GM18858 (cell line): Measurements from ENCODE around the gene MRPL37.

ENCODE experiments used
- ATAC-seq: cut with Tn5 transposase; IDR thresholded peaks from one replicate; pipeline ENCODE4 v1.9.1; 2021; ENCODE audit not compliant: unreplicated experiment

Gene MRPL37

DNA sequence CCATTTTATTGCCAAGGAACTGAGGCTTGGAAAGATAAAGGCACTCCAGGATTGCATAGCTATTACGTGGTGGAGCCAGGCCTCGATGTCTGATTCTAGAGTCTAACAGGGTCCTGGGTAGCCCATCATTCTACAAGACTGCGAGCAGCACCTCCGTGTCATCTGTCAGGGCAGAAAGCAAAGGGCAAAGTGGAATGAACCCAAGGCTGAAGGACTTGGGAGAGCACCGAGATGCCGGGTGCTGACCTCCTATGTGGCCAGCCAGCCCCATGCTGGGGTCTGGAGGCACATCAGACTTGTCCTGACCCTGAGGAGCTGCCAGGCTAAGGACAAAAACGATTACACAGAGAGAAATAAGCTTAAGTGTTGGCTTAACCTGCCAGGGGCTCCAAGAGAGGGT lies 62.3 kb downstream of the MRPL37 start:
- ATAC-seq: no peak

DNA sequence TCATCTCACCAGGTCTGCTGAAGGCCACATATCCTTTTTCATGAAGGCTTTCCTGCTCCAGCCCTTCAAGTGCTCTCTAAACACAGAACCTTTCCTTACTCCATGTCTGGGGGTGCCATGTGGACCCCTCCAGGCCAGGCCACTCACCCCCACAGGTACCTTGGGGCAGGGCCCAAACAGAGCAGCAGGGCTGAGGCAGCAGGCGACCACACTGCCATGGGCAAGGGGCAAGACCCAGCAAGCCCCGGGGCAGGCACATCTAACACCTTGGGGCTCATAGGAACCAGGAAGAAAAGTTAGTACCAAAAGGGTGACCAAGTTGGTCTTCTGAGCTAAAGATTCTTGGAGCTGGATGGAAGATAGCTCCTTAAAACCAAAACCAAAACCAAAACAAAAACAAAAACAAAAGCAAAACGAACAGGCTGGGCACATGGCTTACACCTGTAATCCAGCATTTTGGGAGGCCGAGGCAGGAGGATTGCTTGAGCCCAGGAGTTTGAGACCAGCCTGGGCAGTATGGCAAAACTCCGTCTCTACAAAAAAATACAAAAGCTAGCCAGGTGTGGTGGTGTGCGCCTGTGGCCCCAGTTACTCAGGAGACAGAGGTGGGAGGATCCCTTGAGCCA lies 63.7 kb downstream of the MRPL37 start:
- ATAC-seq: no peak

DNA sequence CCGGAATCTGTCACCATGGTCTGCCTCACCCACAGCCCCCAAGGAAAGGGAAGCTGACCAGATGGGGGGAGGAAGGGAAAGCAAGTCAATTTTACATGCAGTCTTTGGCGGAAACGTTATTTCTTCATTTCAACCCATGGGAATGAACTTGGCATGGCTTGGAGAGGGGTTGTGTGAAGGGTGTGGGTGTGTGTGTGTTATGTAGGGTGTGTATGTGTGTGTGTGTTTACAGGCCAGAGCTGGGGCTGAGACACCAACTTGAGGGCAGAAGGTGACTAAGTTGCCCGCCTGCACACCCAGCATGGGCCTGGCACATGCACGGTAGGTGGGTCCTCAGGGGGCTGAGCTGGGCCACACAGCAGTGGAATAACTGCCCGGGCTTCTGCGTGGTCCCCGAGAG lies 65.2 kb downstream of the MRPL37 start:
- no peak for ATAC-seq

DNA sequence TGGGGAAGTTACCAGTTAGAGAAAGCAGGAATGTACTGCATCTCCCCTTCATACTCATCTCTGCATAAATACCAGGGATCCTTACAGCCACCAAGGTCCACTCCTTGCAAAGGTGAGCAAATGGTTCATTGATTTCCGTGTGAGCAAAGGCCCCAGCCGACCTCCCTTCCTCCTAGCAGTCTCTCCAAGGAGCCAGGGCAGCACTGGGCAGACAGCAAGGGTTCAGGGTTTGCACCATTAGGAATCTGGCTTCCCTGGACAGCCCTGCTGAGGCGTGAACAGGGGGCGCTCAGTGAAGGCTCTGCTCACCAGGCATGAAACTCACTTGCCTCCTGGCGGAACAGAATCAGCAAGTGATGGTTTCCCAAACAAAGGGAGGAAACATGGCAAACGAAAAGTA lies 65.7 kb downstream of the MRPL37 start:
- no peak for ATAC-seq

DNA sequence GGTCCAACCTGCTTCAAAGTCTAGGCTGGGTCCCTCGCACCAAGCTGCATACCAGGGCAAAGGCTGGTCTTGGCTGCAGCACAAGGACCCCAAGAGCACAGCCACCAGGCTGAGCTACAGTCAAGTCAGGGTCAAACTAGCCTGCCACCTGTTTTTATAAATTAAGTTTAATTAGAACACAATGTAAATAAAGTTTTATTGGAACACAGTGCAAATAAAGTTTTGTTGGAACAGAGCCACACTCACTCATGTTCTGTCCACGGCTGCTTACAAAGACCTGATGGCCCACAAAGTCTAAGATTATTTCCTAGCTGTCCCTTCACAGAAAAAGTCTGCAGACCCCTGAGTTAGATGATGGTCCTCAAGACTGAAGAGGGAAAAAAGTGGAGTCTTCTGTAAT lies 66.2 kb downstream of the MRPL37 start:
- no peak for ATAC-seq

DNA sequence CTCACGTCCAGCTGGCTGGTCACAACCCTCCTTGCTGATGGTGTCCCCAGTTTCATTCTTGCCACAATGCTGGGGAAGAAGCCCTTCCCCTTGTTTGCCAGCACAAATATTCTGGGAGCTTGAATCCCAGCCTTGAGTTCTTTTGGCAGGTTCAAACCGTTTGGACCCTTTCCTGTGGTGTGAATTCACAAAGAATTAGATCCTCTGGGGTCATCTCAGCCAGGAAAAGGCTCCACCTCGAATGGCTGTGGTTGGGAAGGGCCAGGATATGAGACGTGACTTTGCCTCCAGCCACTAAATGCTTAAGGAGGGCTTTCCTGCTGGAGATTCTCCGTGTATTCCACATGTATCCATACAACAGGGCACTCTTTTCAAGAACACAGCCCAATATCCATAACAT lies 66.9 kb downstream of the MRPL37 start:
- ATAC-seq: no peak
